GM23248 (cell line): ENCODE data around the gene PLD4.

ENCODE experiments used
- EZH2 ChIP-seq: fragments of 200-600 bp; sonication (generic); IDR thresholded peaks from 2 replicates; pipeline ENCODE4 v1.6.1; 2018; ENCODE audit warnings: antibody characterized with exemption, mild to moderate bottlenecking; ENCODE audit not compliant: insufficient read depth, poor library complexity, severe bottlenecking
- EZH2phosphoT487 ChIP-seq: fragments of 200-600 bp; sonication (generic); IDR thresholded peaks from 2 replicates; pipeline ENCODE4 v1.6.1; 2018; ENCODE audit warnings: antibody characterized with exemption, moderate library complexity, mild to moderate bottlenecking, low read depth; ENCODE audit not compliant: insufficient read depth

- TF ChIP-seq EZH2 (no peak), EZH2phosphoT487 (no peak)
Observed at GRCh38 chr14:104976198-104977007, 51.7 kb downstream of the PLD4 start.
